ENCODE data around the gene NR2C2.

NR2C2 gene

GRCh38 chr3:14933820-14934425 lies 13.5 kb upstream of the NR2C2 start:
- ATAC-seq: no peak
- TF ChIP-seq TOX (CRISPR knock-in tag; IDR thresholded peaks at IDR 0.05; ENCODE audit: borderline replicate concordance): no peak
- no peak for TF ChIP-seq ZNF8 (CRISPR knock-in tag; IDR thresholded peaks at IDR 0.05)
- no peak for TF ChIP-seq CSDC2 (CRISPR knock-in tag; IDR thresholded peaks at IDR 0.05)
- TF ChIP-seq PATZ1 (CRISPR knock-in tag; IDR thresholded peaks at IDR 0.05; ENCODE audit: borderline replicate concordance): no peak
- no peak for TF ChIP-seq ZFP30 (CRISPR knock-in tag; IDR thresholded peaks at IDR 0.05)
- TF ChIP-seq POU6F1 (CRISPR knock-in tag; IDR thresholded peaks at IDR 0.05; ENCODE audit: borderline replicate concordance, low read depth): no peak
- TF ChIP-seq ISL1 (CRISPR knock-in tag; IDR thresholded peaks at IDR 0.05): no peak
- TF ChIP-seq RARB (CRISPR knock-in tag; IDR thresholded peaks at IDR 0.05): no peak
- no peak for TF ChIP-seq ESRRG (CRISPR knock-in tag; IDR thresholded peaks at IDR 0.05)
- no peak for TF ChIP-seq ARNTL (CRISPR knock-in tag; IDR thresholded peaks at IDR 0.05; ENCODE audit: borderline replicate concordance, low read depth)
- no peak for TF ChIP-seq ZC3H10 (CRISPR knock-in tag; IDR thresholded peaks at IDR 0.05)
- TF ChIP-seq BACH2 (CRISPR knock-in tag; IDR thresholded peaks at IDR 0.05; ENCODE audit: borderline replicate concordance): no peak
- TF ChIP-seq CSRNP3 (CRISPR knock-in tag; IDR thresholded peaks at IDR 0.05): no peak
- TF ChIP-seq OSR1 (CRISPR knock-in tag; IDR thresholded peaks at IDR 0.05): no peak
- TF ChIP-seq CREB5 (CRISPR knock-in tag; IDR thresholded peaks at IDR 0.05; ENCODE audit: low read depth): no peak
- no peak for TF ChIP-seq SNAI2 (CRISPR knock-in tag; IDR thresholded peaks at IDR 0.05)
- no peak for TF ChIP-seq ZNF565 (CRISPR knock-in tag; conservative IDR thresholded peaks at IDR 0.05; ENCODE audit: low read depth)
- no peak for TF ChIP-seq GLIS3 (CRISPR knock-in tag; IDR thresholded peaks at IDR 0.05)
- no peak for TF ChIP-seq ZFP3 (CRISPR knock-in tag; IDR thresholded peaks at IDR 0.05)

GRCh38 chr3:14935592-14936345 lies 11.6 kb upstream of the NR2C2 start:
- no peak for ATAC-seq
- TF ChIP-seq ESRRG (CRISPR knock-in tag; IDR thresholded peaks at IDR 0.05) (no peak), CREB5 (CRISPR knock-in tag; IDR thresholded peaks at IDR 0.05; ENCODE audit: low read depth) (no peak), SNAI2 (CRISPR knock-in tag; IDR thresholded peaks at IDR 0.05) (no peak), ISL1 (CRISPR knock-in tag; IDR thresholded peaks at IDR 0.05) (no peak), ZC3H10 (CRISPR knock-in tag; IDR thresholded peaks at IDR 0.05) (no peak), CSRNP3 (CRISPR knock-in tag; IDR thresholded peaks at IDR 0.05) (no peak), PPARA (CRISPR knock-in tag; IDR thresholded peaks at IDR 0.05; ENCODE audit: borderline replicate concordance) (no peak)
